Hepatocyte (in vitro differentiated cells): ENCODE data around the gene NRP1.
A peak's percentile ranks its signal among the peaks of the same experiment; 100 is the strongest.

Source experiments
- CTCF ChIP-seq: fragments of 200-600 bp; sonication (generic); IDR thresholded peaks from 2 replicates; pipeline ENCODE4 v1.5.1; 2016; ENCODE audit warnings: antibody characterized with exemption, mild to moderate bottlenecking; ENCODE audit not compliant: poor library complexity
- EZH2 ChIP-seq: fragments of 200-600 bp; sonication (generic); IDR thresholded peaks from 2 replicates; pipeline ENCODE4 v1.6.1; 2016; ENCODE audit warnings: antibody characterized with exemption, mild to moderate bottlenecking, borderline replicate concordance

- TF ChIP-seq CTCF (peak; percentile 48), EZH2 (no peak)
Observed at GRCh38 chr10:33327751-33328150, 6.7 kb downstream of the NRP1 start.
